HK-2 (cell line): ENCODE data around the gene MED29.
A peak's percentile ranks its signal among the peaks of the same experiment; 100 is the strongest.

ENCODE experiments used
- DNase-seq: peaks from one replicate; pipeline ENCODE4 v3.0.0-alpha.2; 2018; ENCODE audit not compliant: unreplicated experiment

The MED29 gene

DNA sequence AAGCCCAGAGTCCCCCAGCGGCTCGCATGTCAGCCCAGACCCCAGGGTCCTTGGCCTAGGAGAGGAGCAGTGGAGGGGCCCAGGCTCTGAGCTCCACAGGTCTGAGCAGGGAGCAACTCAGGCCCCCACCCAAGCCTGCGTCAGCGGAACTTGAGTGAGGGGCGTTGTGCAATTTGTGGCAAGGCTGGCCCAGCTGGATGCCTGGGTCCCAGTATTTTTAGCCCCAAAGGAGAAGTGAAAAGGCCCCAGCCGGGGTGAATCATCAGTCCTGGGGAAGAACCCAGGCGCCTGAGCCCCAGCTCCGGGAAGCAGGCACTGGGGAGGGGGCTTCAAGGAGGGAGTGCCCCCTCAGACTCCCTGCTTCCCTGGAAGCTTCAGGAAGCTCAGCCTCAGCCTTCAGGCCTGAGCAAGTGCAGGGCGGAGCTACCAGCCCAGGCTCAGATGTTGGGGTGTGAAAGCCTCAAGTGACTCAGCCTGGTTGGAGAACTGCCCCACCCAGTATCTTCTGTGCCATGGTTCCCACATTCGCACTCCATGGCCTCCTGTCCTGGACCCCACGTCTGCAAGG, 7.2 kb downstream of the MED29 start:
- no peak for DNase-seq

- DNase-seq, result no peak
Observed at GRCh38 chr19:39399668-39400050, 8.5 kb downstream of the MED29 start.

GRCh38 chr19:39400061-39400460, 8.9 kb downstream of the MED29 start:
- DNase-seq, result no peak

DNA sequence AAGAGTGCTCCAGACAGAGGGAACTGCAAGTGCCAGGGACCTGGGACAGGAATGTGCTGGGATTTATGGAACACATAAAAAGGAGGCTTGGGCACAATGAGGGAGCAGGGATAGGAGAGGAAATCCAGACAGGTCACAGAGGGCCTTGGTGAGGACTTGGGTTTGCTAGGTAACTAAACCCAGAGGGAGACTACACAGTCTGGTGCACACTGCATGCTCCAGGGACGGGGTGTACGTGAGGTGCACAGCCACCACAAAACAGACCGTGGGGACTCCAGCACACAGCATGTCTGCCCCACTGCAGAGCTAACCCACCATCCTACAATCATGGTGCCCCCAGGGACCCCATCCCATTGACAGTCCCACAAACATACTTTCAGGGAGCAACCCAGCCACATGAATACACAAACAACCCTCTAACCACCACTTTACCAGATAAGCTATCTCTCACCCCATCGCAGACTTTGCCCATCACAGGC, 9.9 kb downstream of the MED29 start:
- DNase-seq, result no peak

- DNase-seq, result peak; percentile 75
Observed at GRCh38 chr19:39401549-39402345, 10.6 kb downstream of the MED29 start.

DNA sequence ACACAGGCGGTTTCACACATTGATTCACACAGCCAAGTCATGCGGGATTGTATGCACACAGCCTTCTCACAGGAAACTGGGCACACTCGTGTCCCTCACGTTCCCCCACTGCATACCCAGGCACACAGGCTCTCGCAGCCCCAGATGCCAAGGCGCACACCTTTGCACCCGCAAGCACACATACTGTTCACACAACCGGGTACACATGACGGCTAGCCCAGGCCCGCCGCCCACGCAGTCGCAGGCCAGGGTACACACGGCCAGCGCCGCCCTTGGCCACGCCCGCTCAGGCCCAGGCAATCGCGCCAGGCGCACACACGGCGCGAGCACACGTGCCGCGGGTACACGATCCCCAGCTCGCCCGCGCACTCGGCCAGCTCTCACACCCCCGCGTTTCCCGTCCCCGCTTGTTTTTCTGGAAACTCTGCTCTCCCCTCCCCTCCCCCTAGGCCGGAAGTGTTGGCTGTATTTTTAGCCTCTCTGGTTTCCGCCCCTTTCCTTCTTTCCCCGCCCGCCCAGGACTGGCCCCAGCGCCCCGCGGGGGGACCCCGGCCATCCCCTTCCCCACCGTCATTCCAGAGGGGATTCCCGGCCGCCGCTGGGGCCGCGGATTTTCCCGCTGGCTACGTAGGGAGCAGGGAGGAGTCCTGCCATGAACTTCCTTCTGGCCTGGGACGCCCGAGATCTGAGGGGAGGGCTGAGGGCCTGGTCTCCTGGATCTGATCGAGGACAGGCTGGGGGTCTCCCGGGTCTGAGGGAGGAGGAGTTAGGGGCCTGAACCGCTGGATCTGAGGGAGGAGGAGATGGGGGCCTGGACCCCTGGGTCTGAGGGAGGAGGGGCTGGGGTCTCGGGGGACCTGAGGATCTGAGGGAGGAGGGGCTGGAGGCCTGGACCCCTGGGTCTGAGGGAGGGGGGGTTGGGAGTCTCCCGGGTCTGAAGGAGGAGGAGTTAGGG, 11.4 kb downstream of the MED29 start:
- peak; percentile 79 for DNase-seq

- DNase-seq, result peak; percentile 91
Observed at GRCh38 chr19:39403331-39404312, 12.4 kb downstream of the MED29 start.

DNA sequence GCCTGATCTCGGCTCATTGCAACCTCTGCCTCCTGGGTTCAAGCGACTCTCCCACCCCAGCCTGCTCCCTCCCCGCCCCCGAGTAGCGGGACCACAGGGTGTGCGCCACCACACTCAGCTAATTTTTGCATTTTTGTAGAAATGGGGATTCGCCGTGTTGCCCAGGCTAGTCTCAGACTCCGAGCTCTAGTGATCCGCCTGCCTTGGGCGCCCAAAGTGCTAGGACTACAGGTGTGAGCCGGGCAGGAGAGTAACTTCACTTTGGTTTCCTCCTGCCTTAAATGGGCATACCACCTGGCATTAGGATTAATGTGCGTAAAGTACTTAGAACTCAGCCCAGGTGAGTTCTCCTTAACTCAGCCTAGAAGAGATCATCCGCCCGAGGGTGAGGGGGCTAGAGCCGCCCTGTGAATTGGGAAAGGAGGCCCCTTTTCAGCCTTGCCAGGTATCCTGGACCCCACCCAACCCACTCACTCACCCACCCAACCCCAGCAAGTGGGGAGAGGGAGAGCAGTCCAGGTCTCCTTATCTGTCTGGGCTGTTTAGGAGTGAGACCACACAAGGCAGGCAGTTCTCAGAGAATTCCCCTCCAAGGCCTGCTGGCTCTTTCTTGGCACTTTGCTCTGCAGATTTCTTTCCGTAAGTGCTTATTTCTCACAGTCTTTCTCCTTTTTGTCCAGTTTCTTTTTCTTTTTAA, 14.2 kb downstream of the MED29 start:
- DNase-seq, result no peak

DNA sequence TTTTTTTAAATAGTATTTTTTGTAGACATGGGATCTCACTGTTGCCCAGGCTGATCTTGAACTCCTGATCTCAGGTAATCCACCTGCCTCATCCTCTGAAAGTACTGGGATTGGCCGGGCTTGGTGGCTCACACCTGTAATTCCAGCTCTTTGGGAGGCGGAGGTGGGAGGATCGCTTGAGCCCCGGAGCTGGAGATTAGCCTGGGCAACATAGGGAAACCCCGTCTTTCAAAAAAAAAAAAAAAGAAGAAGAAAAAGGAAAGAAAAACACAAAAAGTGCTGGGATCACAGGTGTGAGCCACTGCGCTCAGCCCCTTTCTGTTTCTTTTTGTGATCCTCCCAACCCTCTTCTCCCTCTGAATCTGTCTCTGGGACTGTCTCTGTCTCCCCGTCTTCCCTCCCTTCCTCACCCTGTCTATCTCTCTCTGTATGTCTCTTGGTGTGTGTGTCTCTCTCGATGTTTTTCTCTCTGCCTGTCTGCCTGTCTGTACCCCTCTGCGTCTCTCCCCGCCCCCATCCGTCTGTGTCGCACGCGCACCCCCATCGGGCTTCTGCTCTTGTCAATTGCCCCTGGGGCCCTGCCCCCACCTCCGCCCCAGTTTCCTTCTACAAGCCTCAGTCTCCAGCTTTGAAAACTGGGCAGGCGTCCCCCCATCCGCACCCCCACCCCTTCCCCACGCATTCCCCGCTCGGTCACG, 14.9 kb downstream of the MED29 start:
- DNase-seq, result no peak

- peak; percentile 92 for DNase-seq
Observed at GRCh38 chr19:39406656-39407409, 15.7 kb downstream of the MED29 start, which contains the start of gene ZFP36. ZFP36 (plus strand) TSS chr19:39406847; CDS start chr19:39406905, 58 bp downstream.

GRCh38 chr19:39407410-39407659, 16.2 kb downstream of the MED29 start:
- no peak for DNase-seq

DNA sequence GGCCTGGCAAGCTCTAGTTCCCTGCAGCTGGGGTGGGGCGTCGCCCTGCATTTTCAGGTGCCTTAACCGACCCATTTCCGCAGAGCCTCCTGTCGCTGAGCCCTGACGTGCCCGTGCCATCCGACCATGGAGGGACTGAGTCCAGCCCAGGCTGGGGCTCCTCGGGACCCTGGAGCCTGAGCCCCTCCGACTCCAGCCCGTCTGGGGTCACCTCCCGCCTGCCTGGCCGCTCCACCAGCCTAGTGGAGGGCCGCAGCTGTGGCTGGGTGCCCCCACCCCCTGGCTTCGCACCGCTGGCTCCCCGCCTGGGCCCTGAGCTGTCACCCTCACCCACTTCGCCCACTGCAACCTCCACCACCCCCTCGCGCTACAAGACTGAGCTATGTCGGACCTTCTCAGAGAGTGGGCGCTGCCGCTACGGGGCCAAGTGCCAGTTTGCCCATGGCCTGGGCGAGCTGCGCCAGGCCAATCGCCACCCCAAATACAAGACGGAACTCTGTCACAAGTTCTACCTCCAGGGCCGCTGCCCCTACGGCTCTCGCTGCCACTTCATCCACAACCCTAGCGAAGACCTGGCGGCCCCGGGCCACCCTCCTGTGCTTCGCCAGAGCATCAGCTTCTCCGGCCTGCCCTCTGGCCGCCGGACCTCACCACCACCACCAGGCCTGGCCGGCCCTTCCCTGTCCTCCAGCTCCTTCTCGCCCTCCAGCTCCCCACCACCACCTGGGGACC, 16.6 kb downstream of the MED29 start:
- peak; percentile 32 for DNase-seq

- DNase-seq, result no peak
Observed at GRCh38 chr19:39408392-39409207, 17.4 kb downstream of the MED29 start.

DNA sequence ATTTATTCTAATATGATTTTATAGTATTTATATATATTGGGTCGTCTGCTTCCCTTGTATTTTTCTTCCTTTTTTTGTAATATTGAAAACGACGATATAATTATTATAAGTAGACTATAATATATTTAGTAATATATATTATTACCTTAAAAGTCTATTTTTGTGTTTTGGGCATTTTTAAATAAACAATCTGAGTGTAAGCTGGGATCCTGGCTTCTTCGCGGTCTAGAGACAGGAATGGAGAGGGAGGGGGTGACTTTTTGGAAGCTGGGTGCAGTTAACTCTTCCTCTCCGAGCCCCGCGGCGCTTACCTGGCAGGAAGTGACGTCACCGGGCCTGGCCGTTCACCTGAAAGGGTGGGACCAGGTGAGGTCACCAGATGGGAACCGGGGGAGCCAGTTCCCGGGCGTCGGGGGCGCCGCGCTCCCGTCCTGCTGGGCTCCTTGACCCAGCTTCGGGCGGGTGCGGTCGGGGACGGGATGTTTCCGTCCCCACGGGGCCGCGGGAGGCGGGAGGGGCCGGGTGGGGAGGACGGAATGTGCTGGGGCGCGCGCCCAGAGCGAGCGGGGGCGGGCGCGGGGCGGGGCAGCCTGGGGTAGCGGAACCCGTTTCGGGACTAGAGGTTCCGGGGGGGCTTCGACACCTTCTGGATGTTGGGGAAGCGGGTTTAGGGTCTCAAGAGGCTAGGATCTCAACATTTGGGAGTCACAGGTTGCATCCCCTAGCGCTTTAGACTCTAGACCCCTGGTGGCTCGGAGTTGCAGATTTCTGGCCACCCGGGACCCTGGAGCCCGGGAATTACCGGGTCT, 18.2 kb downstream of the MED29 start:
- peak; percentile 76 for DNase-seq

- peak; percentile 61 for DNase-seq
Observed at GRCh38 chr19:39410017-39410830, 19.0 kb downstream of the MED29 start.

DNA sequence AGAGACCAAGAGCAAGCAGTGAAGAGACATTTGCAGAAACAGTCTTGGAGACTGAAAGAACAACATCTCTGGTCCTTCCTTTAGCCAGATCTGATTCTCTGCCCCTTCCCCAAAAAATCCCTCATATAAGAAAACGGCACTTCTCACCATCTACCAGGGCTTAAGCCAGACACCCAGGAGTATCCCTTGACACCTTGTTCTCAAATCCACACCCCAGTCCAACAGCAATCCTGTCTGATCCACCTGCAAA, 19.6 kb downstream of the MED29 start:
- no peak for DNase-seq
